ENCODE results near the gene CSF3R.

DNA sequence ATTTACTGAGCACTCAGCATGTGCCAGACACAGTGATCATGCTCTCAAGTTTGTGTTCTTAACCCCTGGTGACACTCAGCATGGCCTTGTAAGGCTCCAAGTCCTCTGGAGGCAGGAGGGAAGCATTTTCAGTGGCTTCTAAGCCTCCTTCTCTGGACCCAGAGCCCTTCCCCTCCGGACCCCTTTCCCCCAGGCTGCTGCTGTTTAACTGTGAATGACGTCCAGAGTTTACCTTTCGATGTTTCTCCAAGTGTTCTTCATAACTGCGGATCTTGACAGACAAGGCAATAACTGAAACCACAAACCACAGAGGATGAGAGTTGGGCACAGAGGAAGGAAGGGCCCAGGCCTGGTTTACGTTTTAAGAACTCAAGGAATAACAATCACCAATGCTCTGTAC lies 25.0 kb downstream of the CSF3R start:
- TF ChIP-seq, protein P1, sequence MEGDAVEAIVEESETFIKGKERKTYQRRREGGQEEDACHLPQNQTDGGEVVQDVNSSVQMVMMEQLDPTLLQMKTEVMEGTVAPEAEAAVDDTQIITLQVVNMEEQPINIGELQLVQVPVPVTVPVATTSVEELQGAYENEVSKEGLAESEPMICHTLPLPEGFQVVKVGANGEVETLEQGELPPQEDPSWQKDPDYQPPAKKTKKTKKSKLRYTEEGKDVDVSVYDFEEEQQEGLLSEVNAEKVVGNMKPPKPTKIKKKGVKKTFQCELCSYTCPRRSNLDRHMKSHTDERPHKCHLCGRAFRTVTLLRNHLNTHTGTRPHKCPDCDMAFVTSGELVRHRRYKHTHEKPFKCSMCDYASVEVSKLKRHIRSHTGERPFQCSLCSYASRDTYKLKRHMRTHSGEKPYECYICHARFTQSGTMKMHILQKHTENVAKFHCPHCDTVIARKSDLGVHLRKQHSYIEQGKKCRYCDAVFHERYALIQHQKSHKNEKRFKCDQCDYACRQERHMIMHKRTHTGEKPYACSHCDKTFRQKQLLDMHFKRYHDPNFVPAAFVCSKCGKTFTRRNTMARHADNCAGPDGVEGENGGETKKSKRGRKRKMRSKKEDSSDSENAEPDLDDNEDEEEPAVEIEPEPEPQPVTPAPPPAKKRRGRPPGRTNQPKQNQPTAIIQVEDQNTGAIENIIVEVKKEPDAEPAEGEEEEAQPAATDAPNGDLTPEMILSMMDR (conservative IDR thresholded peaks at IDR 0.05; ENCODE audit: low read depth, low read length), result no peak
- no peak for TF ChIP-seq EZH2 (IDR thresholded peaks at IDR 0.05; ENCODE audit: borderline replicate concordance, low read depth, low read length, poor library complexity, severe bottlenecking)

All from A673 (cell line).